Naive B cell (primary cell): ENCODE data around the gene ACADVL. TPM values are rescaled to one million over a fixed set of nuclear protein-coding genes. Genes with fewer than 3 reads are reported as not detected.

Experiments used
- ATAC-seq, 2 donors: fragments of 150-1000 bp; cut with Tn5 transposase; 2 replicates each; pipeline ENCODE4 v1.10.0; 2021; ENCODE audit warnings: low read depth in 2 of 2, mild to moderate bottlenecking in 2 of 2, moderate library complexity in 2 of 2
- DNase-seq: peaks from one replicate; pipeline ENCODE4 v3.0.0; 2022
- H3K27ac Mint-ChIP-seq, 6 donors: one replicate each; pipeline ENCODE4 v1.8.0; 2020 to 2022; ENCODE audit warnings: mild to moderate bottlenecking in 6 of 6, mixed read lengths in 6 of 6, moderate library complexity in 5 of 6, inconsistent platforms in 2 of 6
- H3K27me3 Mint-ChIP-seq, 3 donors: one replicate each; pipeline ENCODE4 v1.8.0; 2021 to 2022; ENCODE audit warnings: mixed read lengths in 3 of 3, mild to moderate bottlenecking in 1 of 3
- H3K36me3 Mint-ChIP-seq, 2 donors: one replicate each; pipeline ENCODE4 v1.8.0; 2020 to 2022; ENCODE audit warnings: mixed read lengths in 2 of 2, inconsistent platforms in 1 of 2, mild to moderate bottlenecking in 1 of 2
- H3K4me1 Mint-ChIP-seq, 3 donors: one replicate each; pipeline ENCODE4 v1.8.0; 2020 to 2022; ENCODE audit warnings: mixed read lengths in 3 of 3, inconsistent platforms in 1 of 3, mild to moderate bottlenecking in 1 of 3, moderate library complexity in 1 of 3
- H3K4me3 Mint-ChIP-seq, 8 donors: one replicate each; pipeline ENCODE4 v1.8.0; 2020 to 2022; ENCODE audit warnings: mild to moderate bottlenecking in 8 of 8, mixed read lengths in 8 of 8, moderate library complexity in 8 of 8, inconsistent platforms in 2 of 8
- H3K9me3 Mint-ChIP-seq, 7 donors: one replicate each; pipeline ENCODE4 v1.8.0; 2020 to 2022; ENCODE audit warnings: mixed read lengths in 7 of 7, mild to moderate bottlenecking in 5 of 7, inconsistent platforms in 2 of 7, moderate library complexity in 1 of 7
- polyA plus RNA-seq, 6 donors: library from polyadenylated mRNA; unstranded; fragments of 300-500 nt; fragmentation: Illumina TruSeq; gene quantifications; one replicate each; pipeline ENCODE4 v1.2.3, GENCODE V29; 2021; ENCODE audit warnings: low read depth in 6 of 6

The ACADVL gene
- polyA plus RNA-seq, 6 donors from 2014 or later, result 63.9 to 102 (median 75.0) TPM

- Mint-ChIP-seq H3K9me3 (no peaks in the 10 kb centered on the region), H3K36me3 (peaks cover 12 to 15% of the 10 kb centered on the region in 2 donors)
These were observed 29.1 kb downstream of the ACADVL start for GRCh38 chr17:7248796-7249195.

GRCh38 chr17:7249214-7249613, 29.5 kb downstream of the ACADVL start:
- ATAC-seq (no peak), DNase-seq (no peak)
- Mint-ChIP-seq H3K4me1 (peaks cover 51 to 55% (median 53%) of the 10 kb centered on the region in 3 donors), H3K27me3 (no peaks in the 10 kb centered on the region), H3K9me3 (no peaks in the 10 kb centered on the region), H3K36me3 (peaks cover 12 to 15% of the 10 kb centered on the region in 2 donors), H3K27ac (peak overlapping the region in 4 of 6 donors; percentile 16 to 99 (median 73)), H3K4me3 (peak overlapping the region in 7 of 8 donors; percentile 48 to 98 (median 92))

More at GRCh38 chr17:7248796-7249195, 29.1 kb downstream of the ACADVL start:
- ATAC-seq (no peak), DNase-seq (no peak)
- no peaks in the 10 kb centered on the region for H3K27me3 Mint-ChIP-seq
- peak overlapping the region in 3 of 6 donors; percentile 21 to 99 (median 57) for H3K27ac Mint-ChIP-seq
- peak overlapping the region in 6 of 8 donors; percentile 12 to 98 (median 69) for H3K4me3 Mint-ChIP-seq
- peaks cover 51 to 55% (median 53%) of the 10 kb centered on the region in 3 donors for H3K4me1 Mint-ChIP-seq

- Mint-ChIP-seq H3K27me3 (no peaks in the 10 kb centered on the region), H3K27ac (peak overlapping the region in 4 of 6 donors; percentile 82 to 99 (median 98)), H3K36me3 (peaks cover 15 to 16% of the 10 kb centered on the region in 2 donors), H3K9me3 (no peaks in the 10 kb centered on the region), H3K4me1 (peaks cover 51 to 56% (median 55%) of the 10 kb centered on the region in 3 donors), H3K4me3 (peak overlapping the region; percentile 90 to 98 (median 95))
- DNase-seq (no peak), ATAC-seq (no peak)
These were observed 30.1 kb downstream of the ACADVL start for GRCh38 chr17:7249830-7250229.

GRCh38 chr17:7250695-7251627, 31.2 kb downstream of the ACADVL start:
- Mint-ChIP-seq H3K27ac (peak overlapping the region; percentile 96 to 100 (median 99)), H3K4me1 (peaks cover 50 to 55% (median 54%) of the 10 kb centered on the region in 3 donors), H3K9me3 (no peaks in the 10 kb centered on the region)

GRCh38 chr17:7251661-7252175, 32.0 kb downstream of the ACADVL start, which contains the start of gene CTDNEP1:
TSS of gene CTDNEP1 (minus strand) at chr17:7251734. CDS start at chr17:7251296, 438 bp downstream.
- Mint-ChIP-seq H3K36me3 (peaks cover 4 to 15% of the 10 kb centered on the region in 2 donors), H3K4me1 (peaks cover 47 to 50% (median 49%) of the 10 kb centered on the region in 3 donors), H3K27ac (peak within 1 kb of the TSS; percentile 99 to 100 (median 100)), H3K27me3 (no peaks in the 10 kb centered on the region), H3K4me3 (peak within 1 kb of the TSS; percentile 90 to 99 (median 98)), H3K9me3 (no peaks in the 10 kb centered on the region)
- peak; percentile 86 for ATAC-seq
- peak; percentile 99 for DNase-seq

More at GRCh38 chr17:7250695-7251627, 31.2 kb downstream of the ACADVL start:
- no peaks in the 10 kb centered on the region for H3K27me3 Mint-ChIP-seq
- peak overlapping the region; percentile 90 to 99 (median 98) for H3K4me3 Mint-ChIP-seq
- H3K36me3 Mint-ChIP-seq, result peaks cover 12 to 16% of the 10 kb centered on the region in 2 donors
- ATAC-seq (peak in 1 of 2 donors; percentile 1), DNase-seq (no peak)

GRCh38 chr17:7252176-7253043, 32.7 kb downstream of the ACADVL start, which contains the start of gene ELP5:
TSS of gene ELP5 (plus strand) at chr17:7252215. CDS start at chr17:7252551, 336 bp downstream.
- DNase-seq (peak; percentile 93), ATAC-seq (peak; percentile 62 to 65)
- peak within 1 kb of the TSS; percentile 90 to 99 (median 98) for H3K4me3 Mint-ChIP-seq
- H3K4me1 Mint-ChIP-seq, result peaks cover 47 to 52% (median 48%) of the 10 kb centered on the region in 3 donors
- H3K36me3 Mint-ChIP-seq, result peaks cover 4 to 17% of the 10 kb centered on the region in 2 donors
- H3K27ac Mint-ChIP-seq, result peak within 1 kb of the TSS; percentile 99 to 100 (median 100)
- no peaks in the 10 kb centered on the region for H3K9me3 Mint-ChIP-seq
- no peaks in the 10 kb centered on the region for H3K27me3 Mint-ChIP-seq

GRCh38 chr17:7253082-7253481, 33.3 kb downstream of the ACADVL start:
- no peaks in the 10 kb centered on the region for H3K9me3 Mint-ChIP-seq
- peak overlapping the region; percentile 99 to 100 (median 100) for H3K27ac Mint-ChIP-seq
- DNase-seq (no peak), ATAC-seq (no peak)
- no peaks in the 10 kb centered on the region for H3K27me3 Mint-ChIP-seq
- H3K36me3 Mint-ChIP-seq, result peaks cover 4 to 17% of the 10 kb centered on the region in 2 donors
- H3K4me1 Mint-ChIP-seq, result peaks cover 47 to 52% (median 48%) of the 10 kb centered on the region in 3 donors
- H3K4me3 Mint-ChIP-seq, result peak overlapping the region; percentile 90 to 99 (median 98)

GRCh38 chr17:7254511-7254910, 34.8 kb downstream of the ACADVL start:
- Mint-ChIP-seq H3K27ac (peak overlapping the region in 2 of 6 donors; percentile 52 to 85), H3K4me3 (peak overlapping the region in 4 of 8 donors; percentile 24 to 98 (median 47)), H3K36me3 (peaks cover 4 to 17% of the 10 kb centered on the region in 2 donors), H3K27me3 (no peaks in the 10 kb centered on the region), H3K4me1 (peaks cover 36 to 39% (median 37%) of the 10 kb centered on the region in 3 donors), H3K9me3 (no peaks in the 10 kb centered on the region)
- DNase-seq (no peak), ATAC-seq (no peak)

GRCh38 chr17:7256766-7257456, 37.2 kb downstream of the ACADVL start:
- H3K9me3 Mint-ChIP-seq, result no peaks in the 10 kb centered on the region
- ATAC-seq, result no peak
- H3K4me3 Mint-ChIP-seq, result peak overlapping the region in 1 of 8 donors; percentile 33
- H3K4me1 Mint-ChIP-seq, result peaks cover 22 to 32% (median 23%) of the 10 kb centered on the region in 3 donors
- peaks cover 4 to 17% of the 10 kb centered on the region in 2 donors for H3K36me3 Mint-ChIP-seq
- peak overlapping the region in 2 of 6 donors; percentile 9 to 94 for H3K27ac Mint-ChIP-seq
- no peak for DNase-seq
- H3K27me3 Mint-ChIP-seq, result no peaks in the 10 kb centered on the region

- ATAC-seq, result no peak
- Mint-ChIP-seq H3K4me1 (peaks cover 20 to 35% (median 22%) of the 10 kb centered on the region in 3 donors), H3K27ac (peak overlapping the region in 1 of 6 donors; percentile 84), H3K4me3 (peak overlapping the region in 4 of 8 donors; percentile 25 to 78 (median 59)), H3K27me3 (peaks cover 0 to 15% (median 12%) of the 10 kb centered on the region in 3 donors), H3K9me3 (no peaks in the 10 kb centered on the region), H3K36me3 (peaks cover 0 to 17% of the 10 kb centered on the region in 2 donors)
- DNase-seq, result no peak
These were observed 39.2 kb downstream of the ACADVL start for GRCh38 chr17:7258731-7259554.

GRCh38 chr17:7259555-7259889, 39.8 kb downstream of the ACADVL start:
- Mint-ChIP-seq H3K27ac (no peak overlapping the region), H3K4me3 (peak overlapping the region in 5 of 8 donors; percentile 25 to 78 (median 63)), H3K4me1 (peaks cover 22 to 34% (median 25%) of the 10 kb centered on the region in 3 donors), H3K36me3 (peaks cover 0 to 15% of the 10 kb centered on the region in 2 donors), H3K27me3 (peaks cover 0 to 19% (median 12%) of the 10 kb centered on the region in 3 donors), H3K9me3 (no peaks in the 10 kb centered on the region)
- DNase-seq, result no peak
- ATAC-seq, result no peak
